ENCODE data around the gene ERBB4. TPM values are rescaled to one million over a fixed set of nuclear protein-coding genes. Genes with fewer than 3 reads are reported as not detected.

ERBB4 gene
- total RNA-seq, 1 donor from 2014 or later = 8.3 TPM

DNA sequence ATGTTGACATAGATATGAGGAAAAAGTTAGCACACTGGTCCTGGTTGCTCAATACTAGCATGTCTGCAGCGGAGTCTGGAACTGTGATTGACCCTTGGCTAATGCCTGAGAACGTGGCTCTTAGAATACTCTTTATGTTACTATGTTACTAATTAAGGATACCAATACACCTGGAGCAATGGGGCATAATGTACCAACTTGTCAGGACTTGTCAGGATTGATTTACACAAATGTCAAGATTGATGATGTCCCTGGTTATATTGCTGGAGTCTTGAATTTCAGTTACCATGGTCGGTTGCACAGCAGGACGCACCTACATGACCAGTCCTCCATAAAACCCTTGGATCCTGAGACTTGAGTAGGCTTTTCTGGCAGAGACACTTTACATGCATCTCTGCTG is 1171.3 kb downstream of the ERBB4 start:
- intact Hi-C loops (cut with micrococcal nuclease) = no loop called here
- H3K27me3 ChIP-seq (ENCODE audit: low read depth) = no peaks in the 10 kb centered on the region
- no peaks in the 10 kb centered on the region for H3K36me3 ChIP-seq
- no peak overlapping the region for H3K4me3 ChIP-seq
- TF ChIP-seq, protein P1, sequence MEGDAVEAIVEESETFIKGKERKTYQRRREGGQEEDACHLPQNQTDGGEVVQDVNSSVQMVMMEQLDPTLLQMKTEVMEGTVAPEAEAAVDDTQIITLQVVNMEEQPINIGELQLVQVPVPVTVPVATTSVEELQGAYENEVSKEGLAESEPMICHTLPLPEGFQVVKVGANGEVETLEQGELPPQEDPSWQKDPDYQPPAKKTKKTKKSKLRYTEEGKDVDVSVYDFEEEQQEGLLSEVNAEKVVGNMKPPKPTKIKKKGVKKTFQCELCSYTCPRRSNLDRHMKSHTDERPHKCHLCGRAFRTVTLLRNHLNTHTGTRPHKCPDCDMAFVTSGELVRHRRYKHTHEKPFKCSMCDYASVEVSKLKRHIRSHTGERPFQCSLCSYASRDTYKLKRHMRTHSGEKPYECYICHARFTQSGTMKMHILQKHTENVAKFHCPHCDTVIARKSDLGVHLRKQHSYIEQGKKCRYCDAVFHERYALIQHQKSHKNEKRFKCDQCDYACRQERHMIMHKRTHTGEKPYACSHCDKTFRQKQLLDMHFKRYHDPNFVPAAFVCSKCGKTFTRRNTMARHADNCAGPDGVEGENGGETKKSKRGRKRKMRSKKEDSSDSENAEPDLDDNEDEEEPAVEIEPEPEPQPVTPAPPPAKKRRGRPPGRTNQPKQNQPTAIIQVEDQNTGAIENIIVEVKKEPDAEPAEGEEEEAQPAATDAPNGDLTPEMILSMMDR (IDR thresholded peaks at IDR 0.05; ENCODE audit: borderline replicate concordance) = no peak
- peaks cover 4% of the 10 kb centered on the region for H3K9me3 ChIP-seq (replicated peaks)
- no peaks in the 10 kb centered on the region for H3K4me1 ChIP-seq
- DNase-seq = no peak
- no peak overlapping the region for H3K27ac ChIP-seq (replicated peaks)

DNA sequence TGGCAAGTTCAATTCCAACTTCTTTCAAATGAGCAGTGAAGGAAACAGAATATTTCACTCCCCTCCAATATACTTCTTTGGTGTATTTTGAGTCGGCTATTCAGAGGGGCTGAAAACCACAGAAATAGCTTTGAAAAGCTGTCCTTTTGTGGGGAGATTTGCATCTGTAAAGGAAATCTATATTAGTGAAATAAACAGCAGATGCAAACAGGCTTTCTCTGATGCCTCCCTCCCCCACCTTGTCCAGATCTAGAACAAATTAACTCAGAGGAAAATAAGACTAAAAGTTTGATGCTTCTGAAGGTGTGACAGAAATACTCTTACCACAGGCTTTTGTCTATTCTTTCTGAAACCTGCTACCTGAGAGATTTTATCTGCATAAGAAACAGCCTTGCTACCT is 1173.7 kb downstream of the ERBB4 start:
- intact Hi-C loops (cut with micrococcal nuclease) = no loop called here

DNA sequence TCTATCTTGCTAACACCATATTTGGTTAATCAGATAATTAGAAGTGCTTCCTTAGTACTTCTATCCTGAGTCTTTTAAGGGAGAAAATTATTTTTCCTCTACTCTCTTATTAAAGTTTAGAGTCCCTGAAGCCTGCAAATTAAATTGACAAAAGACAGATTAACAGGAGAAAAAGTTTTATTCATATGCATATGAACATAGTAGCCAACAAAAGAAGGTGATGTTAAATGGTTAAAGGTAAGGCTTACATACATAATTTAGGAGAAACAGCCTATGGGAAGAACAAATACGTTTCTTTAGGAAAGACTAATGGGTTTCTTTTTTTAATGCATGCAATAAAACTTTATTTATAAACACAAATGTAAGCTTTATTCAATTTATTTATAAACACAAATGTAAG is 1177.2 kb downstream of the ERBB4 start:
- no peaks in the 10 kb centered on the region for H3K27me3 ChIP-seq (ENCODE audit: low read depth)
- intact Hi-C loops (cut with micrococcal nuclease) = no loop called here
- no peaks in the 10 kb centered on the region for H3K4me1 ChIP-seq
- H3K36me3 ChIP-seq = no peaks in the 10 kb centered on the region
- TF ChIP-seq, protein P1 (IDR thresholded peaks at IDR 0.05; ENCODE audit: borderline replicate concordance) = no peak
- H3K9me3 ChIP-seq (replicated peaks) = peaks cover 4% of the 10 kb centered on the region
- H3K4me3 ChIP-seq = no peak overlapping the region
- no peak overlapping the region for H3K27ac ChIP-seq (replicated peaks)
- DNase-seq = no peak

More for the DNA sequence above, 1173.7 kb downstream of the ERBB4 start:
- Histone ChIP-seq H3K4me1 (no peaks in the 10 kb centered on the region), H3K4me3 (no peak overlapping the region), H3K36me3 (no peaks in the 10 kb centered on the region), H3K27ac (replicated peaks) (no peak overlapping the region), H3K9me3 (replicated peaks) (peaks cover 4% of the 10 kb centered on the region), H3K27me3 (ENCODE audit: low read depth) (no peaks in the 10 kb centered on the region)
- TF ChIP-seq, protein P1 (IDR thresholded peaks at IDR 0.05; ENCODE audit: borderline replicate concordance) = no peak
- no peak for DNase-seq

DNA sequence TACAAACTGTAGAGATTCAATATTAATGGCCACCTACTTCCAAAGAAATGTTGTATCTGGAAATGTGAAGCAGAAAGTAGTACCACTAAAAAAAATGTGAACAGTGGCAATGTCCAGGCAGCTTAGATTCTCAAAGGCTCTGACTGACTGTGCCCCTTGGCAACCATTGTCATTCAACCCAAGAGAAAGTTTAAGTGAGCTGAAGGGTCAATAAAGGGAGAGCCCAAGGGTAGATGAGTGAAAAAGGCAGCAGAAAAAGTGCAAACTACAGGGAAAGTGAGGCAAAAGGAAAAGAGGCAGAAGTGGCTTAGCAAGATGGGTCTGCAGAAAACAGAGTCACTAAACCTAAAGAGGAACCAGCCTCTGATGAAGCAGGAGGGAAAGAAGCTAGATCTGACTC is 1179.3 kb downstream of the ERBB4 start:
- Histone ChIP-seq H3K27me3 (ENCODE audit: low read depth) (no peaks in the 10 kb centered on the region), H3K4me1 (no peaks in the 10 kb centered on the region), H3K27ac (replicated peaks) (no peak overlapping the region), H3K4me3 (no peak overlapping the region), H3K9me3 (replicated peaks) (peaks cover 4% of the 10 kb centered on the region), H3K36me3 (no peaks in the 10 kb centered on the region)
- DNase-seq = no peak
- intact Hi-C loops (cut with micrococcal nuclease) = no loop called here
- TF ChIP-seq, protein P1 (IDR thresholded peaks at IDR 0.05; ENCODE audit: borderline replicate concordance) = no peak

DNA sequence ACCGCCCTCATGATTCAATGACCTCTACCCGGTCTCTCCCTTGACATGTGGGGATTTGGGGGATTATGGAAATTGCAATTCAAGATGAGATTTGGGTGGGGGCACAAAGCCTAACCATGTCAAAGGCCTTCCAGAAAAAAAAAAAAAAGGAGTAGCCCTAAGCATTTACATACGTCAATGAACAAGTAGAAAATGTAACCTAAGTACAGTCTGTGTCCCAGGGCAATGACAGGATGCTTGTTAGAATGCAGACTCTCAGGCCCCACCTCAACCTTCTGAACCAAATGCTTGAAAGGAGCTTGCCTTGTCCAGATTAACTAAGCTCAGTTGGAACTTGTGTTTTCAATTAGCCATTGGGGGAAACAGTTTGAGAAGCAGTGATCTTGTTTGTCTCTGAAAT is 1180.1 kb downstream of the ERBB4 start:
- H3K36me3 ChIP-seq = no peaks in the 10 kb centered on the region
- no peaks in the 10 kb centered on the region for H3K4me1 ChIP-seq
- intact Hi-C loops (cut with micrococcal nuclease) = no loop called here
- peaks cover 4% of the 10 kb centered on the region for H3K9me3 ChIP-seq (replicated peaks)
- H3K27me3 ChIP-seq (ENCODE audit: low read depth) = no peaks in the 10 kb centered on the region
- DNase-seq = no peak
- TF ChIP-seq, protein P1 (IDR thresholded peaks at IDR 0.05; ENCODE audit: borderline replicate concordance) = no peak
- H3K4me3 ChIP-seq = no peak overlapping the region
- no peak overlapping the region for H3K27ac ChIP-seq (replicated peaks)

DNA sequence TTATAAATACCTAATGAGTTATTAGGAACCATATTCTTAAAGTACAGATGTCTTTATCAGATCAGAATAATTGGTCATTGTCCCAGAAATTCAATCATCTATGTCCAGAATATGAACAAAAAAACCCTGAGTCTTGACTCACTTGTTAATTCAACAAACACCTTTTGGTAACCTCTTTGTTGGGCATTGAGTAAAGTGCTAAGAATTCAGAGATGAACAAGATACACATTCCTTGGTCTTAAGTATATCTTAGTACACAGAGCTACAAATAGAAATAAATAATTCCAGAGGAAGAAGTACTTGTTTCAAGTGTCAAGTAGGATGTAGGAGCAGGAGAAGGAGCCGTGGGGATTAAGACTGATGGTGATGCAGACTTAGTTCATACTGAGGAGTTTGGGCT is 1184.1 kb downstream of the ERBB4 start:
- H3K4me1 ChIP-seq = no peaks in the 10 kb centered on the region
- DNase-seq = no peak
- TF ChIP-seq, protein P1 (IDR thresholded peaks at IDR 0.05; ENCODE audit: borderline replicate concordance) = no peak
- no peaks in the 10 kb centered on the region for H3K27me3 ChIP-seq (ENCODE audit: low read depth)
- H3K9me3 ChIP-seq (replicated peaks) = no peaks in the 10 kb centered on the region
- no peak overlapping the region for H3K27ac ChIP-seq (replicated peaks)
- no peaks in the 10 kb centered on the region for H3K36me3 ChIP-seq
- intact Hi-C loops (cut with micrococcal nuclease) = no loop called here
- H3K4me3 ChIP-seq = no peak overlapping the region
